C4-2B (cell line): ENCODE data around the gene GNPTAB.
"Not testable (repeated sequence)": the region's sequence is repeated elsewhere in the genome, so short reads cannot be mapped to it uniquely, and the experiment has no call there.

Experiments used
- ZFX ChIP-seq: fragments of 450-650 bp; IDR thresholded peaks from 2 replicates; pipeline ENCODE4 v1.6.1; 2017
- TF ChIP-seq, protein P1 (sequence below): fragments of 450-650 bp; conservative IDR thresholded peaks from 2 replicates; pipeline ENCODE4 v1.5.1; 2017; ENCODE audit warnings: mild to moderate bottlenecking

DNA sequence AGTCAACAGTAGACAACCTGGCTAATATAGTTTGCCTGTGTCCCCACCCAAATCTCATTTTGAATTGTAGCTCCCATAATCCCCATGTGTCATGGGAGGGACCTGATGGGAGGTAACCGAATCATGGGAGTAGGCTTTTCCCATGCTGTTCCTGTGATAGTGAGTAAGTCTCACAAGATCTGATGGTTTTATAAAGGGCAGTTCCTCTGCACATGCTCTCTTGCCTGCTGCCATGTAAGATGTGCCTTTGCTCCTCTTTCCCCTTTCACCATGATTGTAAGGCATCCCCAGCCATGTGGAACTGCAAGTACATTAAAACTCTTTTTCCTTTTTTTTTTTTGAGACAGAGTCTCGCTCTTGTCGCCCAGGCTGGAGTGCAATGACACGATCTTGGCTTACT lies 12.1 kb downstream of the GNPTAB start:
- TF ChIP-seq, protein P1, sequence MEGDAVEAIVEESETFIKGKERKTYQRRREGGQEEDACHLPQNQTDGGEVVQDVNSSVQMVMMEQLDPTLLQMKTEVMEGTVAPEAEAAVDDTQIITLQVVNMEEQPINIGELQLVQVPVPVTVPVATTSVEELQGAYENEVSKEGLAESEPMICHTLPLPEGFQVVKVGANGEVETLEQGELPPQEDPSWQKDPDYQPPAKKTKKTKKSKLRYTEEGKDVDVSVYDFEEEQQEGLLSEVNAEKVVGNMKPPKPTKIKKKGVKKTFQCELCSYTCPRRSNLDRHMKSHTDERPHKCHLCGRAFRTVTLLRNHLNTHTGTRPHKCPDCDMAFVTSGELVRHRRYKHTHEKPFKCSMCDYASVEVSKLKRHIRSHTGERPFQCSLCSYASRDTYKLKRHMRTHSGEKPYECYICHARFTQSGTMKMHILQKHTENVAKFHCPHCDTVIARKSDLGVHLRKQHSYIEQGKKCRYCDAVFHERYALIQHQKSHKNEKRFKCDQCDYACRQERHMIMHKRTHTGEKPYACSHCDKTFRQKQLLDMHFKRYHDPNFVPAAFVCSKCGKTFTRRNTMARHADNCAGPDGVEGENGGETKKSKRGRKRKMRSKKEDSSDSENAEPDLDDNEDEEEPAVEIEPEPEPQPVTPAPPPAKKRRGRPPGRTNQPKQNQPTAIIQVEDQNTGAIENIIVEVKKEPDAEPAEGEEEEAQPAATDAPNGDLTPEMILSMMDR: not testable (repeated sequence)
- TF ChIP-seq ZFX: not testable (repeated sequence)
